ENCODE results near the gene SERTAD4. TPM values are rescaled to one million over a fixed set of nuclear protein-coding genes. Genes with fewer than 3 reads are reported as not detected.
A peak's percentile ranks its signal among the peaks of the same experiment; 100 is the strongest.

SERTAD4 gene
- total RNA-seq, 6 experiments from 2014 or later: 2.3 to 5.2 (median 3.9) TPM

DNA sequence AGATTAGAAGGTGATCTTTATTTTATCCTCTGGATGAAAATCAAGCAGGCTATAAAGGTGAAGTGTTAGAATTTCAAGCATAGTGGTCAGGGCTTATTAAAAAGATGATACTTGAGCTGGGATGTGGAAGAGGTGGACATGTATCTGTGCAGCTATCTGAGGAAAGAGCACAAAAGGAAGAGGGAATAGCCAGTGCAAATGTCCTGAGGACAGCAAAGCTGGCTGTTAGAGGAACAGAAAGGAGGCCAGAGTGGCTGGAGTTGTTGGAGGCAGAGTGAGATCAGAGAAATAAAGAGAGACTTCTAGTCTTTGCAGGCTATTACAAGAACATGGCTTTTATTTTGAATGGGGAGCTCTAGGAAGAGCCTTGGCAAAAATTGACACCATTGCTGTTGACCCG is 4.4 kb upstream of the SERTAD4 start:
- Mint-ChIP-seq H3K9me3 (no peaks in the 10 kb centered on the region), H3K4me1 (ENCODE audit: low read depth) (peaks cover 9% of the 10 kb centered on the region), H3K4me3 (no peak overlapping the region), H3K27me3 (ENCODE audit: insufficient read depth) (no peaks in the 10 kb centered on the region; the same call in 1 of the 2 replicates), H3K27ac (no peak overlapping the region), H3K36me3 (ENCODE audit: low read depth) (no peaks in the 10 kb centered on the region)
- no peak for DNase-seq
- no peak for TF ChIP-seq CTCF (IDR thresholded peaks at IDR 0.05)

DNA sequence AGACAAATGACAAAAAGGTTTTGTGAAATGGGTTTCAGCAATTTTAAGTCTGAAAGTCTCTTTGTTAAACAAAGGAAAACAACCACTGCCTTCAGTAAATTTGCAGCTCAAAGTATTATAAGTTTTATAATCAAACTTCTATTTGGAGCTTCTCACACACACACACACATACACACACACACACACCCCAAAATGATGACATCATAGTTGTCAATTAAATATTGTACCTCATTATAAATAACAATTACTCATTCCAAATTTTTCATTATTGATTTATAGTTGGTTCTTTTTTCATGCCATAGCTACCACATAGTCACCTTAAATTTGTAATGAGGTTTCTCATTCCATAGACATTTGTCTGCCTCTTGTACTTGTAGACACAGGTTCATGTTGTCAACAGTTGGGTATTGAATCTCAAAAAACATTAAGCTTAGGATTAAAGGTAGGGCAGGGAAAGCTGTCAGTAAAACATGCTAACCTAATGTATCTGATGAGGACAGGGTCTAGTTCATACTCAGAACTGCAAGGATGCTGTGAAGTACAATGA is 2.4 kb upstream of the SERTAD4 start:
- Mint-ChIP-seq H3K9me3 (no peaks in the 10 kb centered on the region), H3K4me1 (ENCODE audit: low read depth) (peaks cover 16% of the 10 kb centered on the region), H3K27me3 (ENCODE audit: insufficient read depth) (no peaks in the 10 kb centered on the region; the same call in 1 of the 2 replicates), H3K4me3 (no peak overlapping the region), H3K27ac (no peak overlapping the region), H3K36me3 (ENCODE audit: low read depth) (no peaks in the 10 kb centered on the region)
- no peak for DNase-seq
- no peak for TF ChIP-seq CTCF (IDR thresholded peaks at IDR 0.05)

- Mint-ChIP-seq H3K4me3 (peak overlapping the region; percentile 92), H3K27ac (peak overlapping the region; percentile 68), H3K27me3 (ENCODE audit: insufficient read depth) (no peaks in the 10 kb centered on the region; the same call in 1 of the 2 replicates), H3K36me3 (ENCODE audit: low read depth) (0 out of 2 replicates have a peak, but pooled peaks cover 8% of the 10 kb centered on the region), H3K4me1 (ENCODE audit: low read depth) (peaks cover 26% of the 10 kb centered on the region), H3K9me3 (no peaks in the 10 kb centered on the region)
- TF ChIP-seq CTCF (IDR thresholded peaks at IDR 0.05): no peak
- no peak for DNase-seq
Observed at GRCh38 chr1:210231846-210232510, 618 bp upstream of the SERTAD4 start.

- TF ChIP-seq CTCF (IDR thresholded peaks at IDR 0.05): no peak
- H3K4me3 Mint-ChIP-seq: peak overlapping the region; percentile 87
- no peak for DNase-seq
- no peak overlapping the region for H3K27ac Mint-ChIP-seq
- peaks cover 15% of the 10 kb centered on the region; the same call in 1 of the 2 replicates for H3K36me3 Mint-ChIP-seq (ENCODE audit: low read depth)
- H3K27me3 Mint-ChIP-seq (ENCODE audit: insufficient read depth): peaks cover 3% of the 10 kb centered on the region; the same call in 1 of the 2 replicates
- H3K4me1 Mint-ChIP-seq (ENCODE audit: low read depth): peaks cover 35% of the 10 kb centered on the region
- H3K9me3 Mint-ChIP-seq: no peaks in the 10 kb centered on the region
Observed at GRCh38 chr1:210233216-210233494, 559 bp downstream of the SERTAD4 start.

GRCh38 chr1:210233495-210234328 is 1.1 kb downstream of the SERTAD4 start:
- no peak for TF ChIP-seq CTCF (IDR thresholded peaks at IDR 0.05)
- peak overlapping the region; percentile 87 for H3K4me3 Mint-ChIP-seq
- no peaks in the 10 kb centered on the region for H3K9me3 Mint-ChIP-seq
- peaks cover 3% of the 10 kb centered on the region; the same call in 1 of the 2 replicates for H3K27me3 Mint-ChIP-seq (ENCODE audit: insufficient read depth)
- no peak for DNase-seq
- no peak overlapping the region for H3K27ac Mint-ChIP-seq
- H3K36me3 Mint-ChIP-seq (ENCODE audit: low read depth): peaks cover 15% of the 10 kb centered on the region; the same call in 1 of the 2 replicates
- peaks cover 38% of the 10 kb centered on the region for H3K4me1 Mint-ChIP-seq (ENCODE audit: low read depth)
